NCI-H128 (cell line): ENCODE measurements around the gene TYK2.
A peak's percentile ranks its signal among the peaks of the same experiment; 100 is the strongest.

Experiments used
- DNase-seq: peaks from one replicate; lab custom pipeline; 2025; ENCODE audit not compliant: unreplicated experiment; lab: John Stamatoyannopoulos, UW

TYK2 gene

DNA sequence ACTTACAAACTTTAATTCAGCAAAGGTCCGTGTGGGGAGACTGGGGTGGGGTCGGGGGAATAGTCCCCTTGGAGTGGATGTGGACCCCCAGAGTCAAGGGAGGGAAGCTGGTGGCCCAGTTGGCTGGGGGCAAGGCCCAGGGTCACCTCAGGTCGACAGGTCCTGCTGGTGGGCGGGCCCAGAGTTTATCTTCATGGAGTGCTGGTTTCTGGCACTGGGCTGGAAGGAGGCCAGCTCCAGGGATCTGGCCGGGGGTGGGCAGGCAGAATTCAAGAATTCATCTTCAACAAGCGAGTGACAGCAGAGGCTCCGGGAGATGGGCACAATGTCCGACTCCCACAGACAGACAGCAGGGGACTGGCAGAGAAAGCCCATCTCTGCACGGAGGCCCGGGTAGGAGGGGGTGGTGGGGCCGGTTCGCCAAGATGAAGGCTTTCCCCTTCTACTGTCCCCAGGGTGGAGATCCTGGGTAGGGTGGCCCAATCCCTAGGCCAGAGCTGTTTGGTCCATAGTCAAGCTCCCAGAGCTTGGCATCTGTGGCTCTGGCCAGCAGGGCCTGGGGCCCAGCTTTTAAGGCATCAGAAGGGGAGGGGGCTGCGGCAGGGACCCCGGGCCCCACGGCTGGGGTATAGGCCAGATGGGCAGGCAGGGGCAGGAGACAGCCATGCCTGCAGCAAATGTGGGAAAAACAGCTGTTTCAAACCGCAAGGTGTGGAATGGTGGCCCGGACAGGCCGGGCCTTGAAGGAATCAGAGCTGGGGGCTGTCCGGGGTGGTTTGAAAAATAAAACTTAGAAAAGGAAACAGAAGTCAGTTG, 63.9 kb downstream of the TYK2 start:
- DNase-seq, result no peak

DNA sequence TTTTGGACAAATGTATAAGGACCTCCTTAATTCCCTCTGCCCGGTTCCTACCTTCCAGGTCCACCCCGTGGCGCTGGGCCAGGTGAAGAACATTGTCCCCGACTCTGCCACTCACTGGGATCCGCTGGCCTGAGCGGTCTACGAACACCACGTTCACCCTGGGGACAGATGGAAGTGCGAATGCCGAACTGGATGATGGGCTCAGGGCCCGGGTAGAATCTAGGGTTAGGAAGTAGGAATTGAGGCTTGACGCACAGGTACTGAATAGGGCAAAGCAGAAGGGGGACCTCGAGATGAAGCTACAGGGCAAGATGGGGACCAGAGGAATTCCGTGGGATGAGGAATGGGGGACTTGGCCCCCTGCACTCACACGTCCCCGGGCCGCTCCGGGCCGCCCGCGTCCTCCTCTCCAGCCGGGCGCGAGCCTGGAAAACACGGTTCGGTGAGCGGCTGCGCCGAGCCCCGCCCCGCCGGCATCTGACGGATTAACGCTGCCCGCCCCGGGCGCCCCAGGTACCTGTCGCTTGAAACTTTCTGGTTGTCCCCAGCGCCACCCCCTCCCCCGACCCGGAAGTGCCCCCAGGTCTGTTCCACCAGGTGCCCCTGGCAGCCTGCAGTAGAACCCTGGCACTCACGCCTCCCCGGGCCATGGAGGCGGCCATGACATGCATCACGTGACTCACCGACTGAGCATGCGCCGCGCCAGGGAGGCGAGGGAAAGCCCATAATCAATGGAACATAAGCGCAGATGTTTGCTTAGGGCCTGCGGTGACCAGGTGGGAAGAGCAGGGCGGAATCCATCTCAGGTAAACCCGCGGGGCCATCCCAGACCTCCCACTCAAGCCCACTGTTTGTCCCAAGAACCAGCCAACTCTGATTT, 64.8 kb downstream of the TYK2 start, which contains the start of gene FDX2:
FDX2 (minus strand) TSS at position 681 of the 880 bp plus-strand sequence; CDS start at position 662, 19 bp downstream.
- peak; percentile 81 for DNase-seq

DNA sequence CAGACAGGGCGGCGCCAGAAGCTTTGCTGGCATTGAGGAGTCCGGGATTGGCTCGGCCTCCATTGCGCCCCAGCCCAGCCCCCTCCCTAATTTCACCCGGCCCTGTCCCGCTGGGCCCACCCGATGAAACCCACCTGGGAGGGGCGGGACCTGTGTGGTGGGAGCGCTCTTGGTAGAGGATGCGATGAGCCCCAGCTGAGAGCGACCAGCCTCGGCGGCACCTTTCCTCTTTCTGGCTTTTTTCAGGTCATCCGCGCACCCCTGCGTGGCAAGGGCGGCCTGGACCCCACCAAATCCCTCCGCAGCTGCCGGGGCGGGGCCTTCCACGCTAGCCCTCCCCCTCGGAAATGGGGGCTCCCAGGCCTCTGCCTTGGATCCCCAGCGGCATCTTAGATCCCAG, 70.9 kb downstream of the TYK2 start, which contains the start of gene ZGLP1:
ZGLP1 (minus strand) TSS at position 393 of the 400 bp plus-strand sequence.
- no peak for DNase-seq

DNA sequence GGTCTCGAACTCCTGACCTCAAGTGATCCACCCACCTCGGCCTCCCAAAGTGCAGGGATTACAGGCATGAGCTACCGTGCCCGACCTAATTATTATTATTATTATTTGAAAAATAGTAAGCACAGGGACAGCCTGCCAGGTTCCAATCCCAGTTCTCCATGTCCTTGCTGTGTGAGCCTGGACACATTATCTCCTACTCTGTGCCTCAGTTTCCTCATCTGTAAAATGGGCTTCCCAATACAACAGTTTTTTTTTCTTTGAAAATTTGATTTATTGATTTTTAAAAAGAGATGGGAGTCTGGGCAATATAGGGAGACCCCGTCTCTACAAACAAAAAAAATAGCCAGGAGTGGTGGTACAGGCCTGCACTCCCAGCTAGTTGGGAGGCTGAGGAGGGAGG, 74.0 kb downstream of the TYK2 start:
- DNase-seq, result no peak

DNA sequence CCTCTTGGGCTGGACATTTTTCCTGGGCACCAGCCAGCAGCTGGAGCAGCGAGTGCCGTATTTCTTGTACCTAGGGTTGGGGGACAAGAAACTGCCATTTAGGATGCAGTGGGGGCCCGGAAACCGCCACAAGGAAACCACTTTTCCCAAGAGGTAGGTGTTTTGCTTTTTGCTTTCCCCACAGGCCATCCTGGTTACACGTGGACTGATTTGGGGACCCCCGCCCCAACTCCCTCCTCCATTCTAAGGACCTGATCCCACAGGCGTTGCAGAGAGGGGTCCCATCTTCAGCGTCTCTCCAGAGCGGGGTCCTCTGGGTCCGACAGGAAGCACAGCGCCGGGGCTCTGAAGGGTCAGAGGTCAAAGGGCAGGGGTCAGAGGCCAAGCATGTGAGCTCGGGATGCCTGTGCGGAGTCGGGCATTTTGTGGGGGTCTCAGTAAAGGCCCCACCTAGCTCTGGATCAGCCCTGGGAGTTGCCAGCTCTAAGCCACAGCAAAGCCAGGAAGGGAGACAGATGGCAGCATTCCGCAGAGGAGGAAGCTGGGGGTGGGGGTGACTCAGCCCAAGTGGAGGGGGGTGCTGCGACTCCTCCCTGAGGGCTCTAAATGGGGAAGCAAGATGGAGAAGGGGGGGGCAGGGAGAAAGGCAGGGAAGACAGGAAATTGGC, 75.1 kb downstream of the TYK2 start:
- DNase-seq, result no peak
